HG02678 (cell line): ENCODE measurements around the gene XKR8.
"Not testable (repeated sequence)": the region's sequence is repeated elsewhere in the genome, so short reads cannot be mapped to it uniquely, and the experiment has no call there.

Source experiments
- ATAC-seq: cut with Tn5 transposase; IDR thresholded peaks from one replicate; pipeline ENCODE4 v1.9.1; 2021; ENCODE audit warnings: mild to moderate bottlenecking, moderate library complexity; ENCODE audit not compliant: unreplicated experiment

The XKR8 gene

DNA sequence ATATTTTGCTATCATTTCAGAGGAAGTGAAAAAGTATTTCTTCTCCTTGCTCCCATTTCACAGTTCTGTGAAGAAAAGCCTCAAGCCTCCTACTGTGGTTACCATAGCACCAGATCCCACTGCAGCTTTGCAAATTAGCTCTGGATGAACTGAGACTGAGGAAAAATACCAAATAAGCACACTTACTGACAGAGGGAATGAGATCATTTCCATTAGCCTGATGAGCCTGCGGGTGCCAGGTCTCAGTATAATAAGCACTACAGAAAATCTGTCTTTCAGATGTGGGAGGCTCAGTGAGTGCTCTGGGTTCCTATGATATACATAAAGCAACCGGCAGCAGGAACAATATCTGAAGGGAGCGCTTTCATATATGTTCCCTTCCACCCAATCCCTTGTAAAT, 21.4 kb downstream of the XKR8 start:
- no peak for ATAC-seq

DNA sequence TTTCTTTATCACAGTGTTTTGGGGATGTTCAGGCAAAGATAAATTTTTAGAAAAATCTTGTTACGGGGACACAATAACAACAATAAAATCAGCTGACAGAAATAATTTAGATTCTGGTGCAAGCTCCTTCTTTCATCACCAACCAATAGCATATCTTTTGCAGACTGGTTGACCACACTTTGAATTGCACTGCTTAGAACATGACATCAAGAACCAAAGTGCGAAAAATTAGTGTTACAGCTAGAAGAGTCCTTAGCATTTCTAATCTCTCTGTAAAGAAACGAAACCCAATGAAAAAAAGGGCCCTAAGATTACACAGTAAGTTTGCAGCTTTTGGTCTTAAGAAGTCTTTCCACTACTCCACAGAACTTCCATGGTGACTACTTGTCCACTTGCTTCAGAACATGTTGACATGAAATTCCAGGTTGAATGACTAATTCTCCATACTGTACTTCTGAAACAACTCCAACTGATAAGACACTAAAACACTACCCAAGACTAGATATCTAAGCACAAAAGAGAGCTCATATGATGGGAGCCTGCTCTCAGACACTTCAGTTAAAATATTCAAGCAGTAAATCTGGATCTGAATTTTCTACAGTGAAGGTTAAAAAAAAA, 31.3 kb downstream of the XKR8 start:
- no peak for ATAC-seq

DNA sequence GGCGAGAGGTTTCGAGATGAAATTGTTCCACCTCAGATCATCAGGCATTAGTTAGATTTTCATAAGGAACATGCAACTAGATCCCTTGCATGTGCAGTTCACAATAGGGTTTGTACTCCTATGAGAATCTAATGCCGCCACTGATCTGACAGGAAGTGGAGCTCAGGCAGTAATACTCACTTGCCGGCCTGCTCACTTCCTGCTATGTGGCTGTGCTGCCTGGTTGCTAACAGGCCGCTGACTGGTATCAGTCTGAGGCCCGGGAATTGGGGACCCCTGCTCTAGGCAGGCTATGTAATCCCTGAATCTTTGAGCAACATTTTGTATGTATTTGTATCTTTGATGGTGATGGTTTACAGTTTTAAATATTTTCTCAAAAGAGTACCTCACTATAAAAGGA, 32.5 kb downstream of the XKR8 start:
- no peak for ATAC-seq

DNA sequence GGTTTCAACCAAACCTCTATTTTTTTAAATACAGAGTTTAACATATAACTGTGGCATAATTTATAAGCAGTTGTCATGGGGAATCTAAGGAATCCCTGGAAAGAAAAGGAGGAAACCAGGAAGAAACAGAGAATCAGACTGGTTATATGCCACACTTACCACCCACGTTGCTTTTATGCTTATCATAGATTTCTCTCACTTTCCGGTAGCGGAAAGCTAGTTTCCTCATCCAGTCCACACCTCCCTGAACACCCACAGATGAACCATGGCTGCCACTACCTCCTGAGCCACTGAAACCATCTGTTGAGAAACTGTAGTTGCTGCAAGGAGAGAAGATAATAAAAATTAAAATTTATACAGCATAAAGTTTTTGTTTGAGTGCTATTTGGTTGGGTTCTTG, 33.5 kb downstream of the XKR8 start:
- no peak for ATAC-seq

DNA sequence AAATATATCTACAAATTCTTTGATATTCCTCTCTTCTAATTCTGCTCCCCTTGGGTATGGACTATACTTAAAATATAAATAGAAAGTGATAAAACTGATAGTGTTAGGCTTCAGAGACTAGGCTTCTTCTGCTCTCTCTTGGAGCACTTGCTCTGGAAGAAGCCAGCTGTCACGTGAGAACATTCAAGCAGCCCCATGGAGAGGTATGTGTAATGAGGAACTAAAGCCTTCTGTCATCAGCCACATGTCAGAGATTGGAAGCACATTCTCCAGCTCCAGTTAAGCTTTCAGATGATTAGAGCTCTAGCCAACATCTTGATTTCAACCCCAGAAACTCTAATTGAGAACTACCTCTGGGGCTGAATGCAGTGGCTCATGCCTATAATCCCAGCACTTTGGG, 34.3 kb downstream of the XKR8 start:
- no peak for ATAC-seq

DNA sequence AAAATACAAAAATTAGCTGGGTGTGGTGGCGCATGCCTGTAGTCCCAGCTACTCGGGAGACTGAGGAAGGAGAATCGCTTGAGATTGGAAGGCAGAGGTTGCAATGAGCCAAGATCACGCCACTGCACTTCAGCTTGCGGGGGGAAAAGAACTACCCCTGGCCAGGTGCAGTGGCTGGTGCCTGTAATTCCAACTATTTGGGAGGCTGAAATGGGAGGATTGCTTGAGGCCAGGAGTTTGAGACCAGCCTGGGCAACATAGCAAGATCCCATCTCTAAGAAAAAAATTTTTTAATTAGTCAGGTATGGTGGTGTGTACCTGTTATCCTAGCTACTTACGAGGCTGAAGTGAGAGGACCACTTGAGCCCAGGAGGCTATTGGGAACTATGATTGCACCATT, 34.8 kb downstream of the XKR8 start:
- not testable (repeated sequence) for ATAC-seq

DNA sequence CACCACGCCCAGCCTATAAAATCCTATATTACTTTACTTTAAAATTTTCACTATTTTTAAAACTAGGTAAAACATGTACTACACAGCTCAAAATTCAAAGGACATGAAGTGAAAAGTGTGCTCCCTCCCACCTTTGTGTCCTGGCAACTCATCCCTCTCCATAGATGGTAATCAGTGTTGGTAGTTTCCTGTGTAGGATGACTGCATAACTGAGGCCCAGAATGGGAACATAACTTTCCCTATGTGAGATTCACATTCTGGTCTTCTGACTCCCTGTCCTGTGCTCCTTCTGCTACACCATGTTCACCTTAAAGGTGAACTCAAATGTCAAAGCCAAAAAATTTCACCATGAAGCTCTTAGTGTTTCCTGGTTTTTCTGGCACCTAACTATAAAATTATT, 39.3 kb downstream of the XKR8 start:
- ATAC-seq, result no peak

- ATAC-seq, result no peak
Measured at GRCh38 chr1:28002600-28002999, 42.8 kb downstream of the XKR8 start.

DNA sequence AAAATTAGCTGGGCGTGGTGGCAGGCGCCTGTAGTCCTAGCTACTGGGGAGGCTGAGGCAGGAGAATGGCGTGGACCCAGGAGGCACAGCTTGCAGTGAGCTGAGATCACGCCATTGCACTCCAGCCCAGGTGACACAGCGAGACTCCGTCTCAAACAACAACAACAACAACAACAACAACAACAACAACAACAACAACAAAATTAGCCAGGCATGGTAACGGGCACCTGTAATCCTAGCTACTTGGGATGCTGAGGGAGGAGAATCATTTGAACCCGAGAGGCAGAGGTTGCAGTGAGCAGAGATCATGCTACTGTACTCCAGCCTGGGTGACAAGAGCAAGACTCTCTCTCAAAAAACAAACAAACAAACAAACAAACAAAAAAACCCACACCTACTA, 43.3 kb downstream of the XKR8 start:
- ATAC-seq, result not testable (repeated sequence)

GRCh38 chr1:28010969-28011368, 51.2 kb downstream of the XKR8 start:
- no peak for ATAC-seq
